COLO829 (cell line): ENCODE data around the gene RMI1.

Experiments
- DNase-seq: peaks from one replicate; pipeline ENCODE4 v3.0.0; 2012; ENCODE audit warnings: low spot score

Gene RMI1

GRCh38 chr9:83969602-83970001, 11.0 kb upstream of the RMI1 start:
- no peak for DNase-seq

- DNase-seq = no peak
Observed at GRCh38 chr9:83971485-83971884, 9.1 kb upstream of the RMI1 start.

GRCh38 chr9:83972286-83972685, 8.3 kb upstream of the RMI1 start:
- DNase-seq = no peak

- no peak for DNase-seq
Observed at GRCh38 chr9:83975300-83975699, 5.3 kb upstream of the RMI1 start.

GRCh38 chr9:83976372-83976771, 4.2 kb upstream of the RMI1 start:
- no peak for DNase-seq

- no peak for DNase-seq
Observed at GRCh38 chr9:83977196-83977595, 3.4 kb upstream of the RMI1 start.

- DNase-seq = peak; percentile 92
Observed at GRCh38 chr9:83978992-83979811, 1.4 kb upstream of the RMI1 start.

GRCh38 chr9:83979812-83980394, 702 bp upstream of the RMI1 start, which contains the start of gene HNRNPK:
Gene HNRNPK, minus strand, starts transcription at chr9:83980215. Its CDS starts 1,963 bp downstream, at chr9:83978252.
- peak; percentile 100 for DNase-seq

- DNase-seq = no peak
Observed at GRCh38 chr9:83981126-83981871, 694 bp downstream of the RMI1 start.

GRCh38 chr9:83986195-83986594, 5.6 kb downstream of the RMI1 start:
- no peak for DNase-seq

GRCh38 chr9:83986765-83987401, 6.3 kb downstream of the RMI1 start:
- no peak for DNase-seq

GRCh38 chr9:83987402-83987791, 6.8 kb downstream of the RMI1 start:
- DNase-seq = no peak

- no peak for DNase-seq
Observed at GRCh38 chr9:83988411-83988810, 7.8 kb downstream of the RMI1 start.

GRCh38 chr9:83991355-83991754, 10.8 kb downstream of the RMI1 start:
- DNase-seq = no peak

- DNase-seq = no peak
Observed at GRCh38 chr9:83992407-83992806, 11.8 kb downstream of the RMI1 start.

- no peak for DNase-seq
Observed at GRCh38 chr9:83992901-83993300, 12.3 kb downstream of the RMI1 start.

- no peak for DNase-seq
Observed at GRCh38 chr9:83996126-83996525, 15.5 kb downstream of the RMI1 start.

GRCh38 chr9:83999141-83999918, 18.7 kb downstream of the RMI1 start:
- DNase-seq = no peak

- DNase-seq = no peak
Observed at GRCh38 chr9:84000186-84000585, 19.6 kb downstream of the RMI1 start.

- no peak for DNase-seq
Observed at GRCh38 chr9:84001621-84002020, 21.0 kb downstream of the RMI1 start.

GRCh38 chr9:84002344-84002743, 21.7 kb downstream of the RMI1 start:
- no peak for DNase-seq

- DNase-seq = no peak
Observed at GRCh38 chr9:84003246-84003645, 22.6 kb downstream of the RMI1 start.
